GM18511 (cell line): Measurements from ENCODE around the gene LCNL1.

Experiments
- ATAC-seq: cut with Tn5 transposase; IDR thresholded peaks from one replicate; pipeline ENCODE4 v1.9.1; 2021; ENCODE audit warnings: mild to moderate bottlenecking, moderate library complexity; ENCODE audit not compliant: unreplicated experiment

LCNL1 gene

GRCh38 chr9:137009217-137009616 is 26.4 kb downstream of the LCNL1 start:
- ATAC-seq = no peak

DNA sequence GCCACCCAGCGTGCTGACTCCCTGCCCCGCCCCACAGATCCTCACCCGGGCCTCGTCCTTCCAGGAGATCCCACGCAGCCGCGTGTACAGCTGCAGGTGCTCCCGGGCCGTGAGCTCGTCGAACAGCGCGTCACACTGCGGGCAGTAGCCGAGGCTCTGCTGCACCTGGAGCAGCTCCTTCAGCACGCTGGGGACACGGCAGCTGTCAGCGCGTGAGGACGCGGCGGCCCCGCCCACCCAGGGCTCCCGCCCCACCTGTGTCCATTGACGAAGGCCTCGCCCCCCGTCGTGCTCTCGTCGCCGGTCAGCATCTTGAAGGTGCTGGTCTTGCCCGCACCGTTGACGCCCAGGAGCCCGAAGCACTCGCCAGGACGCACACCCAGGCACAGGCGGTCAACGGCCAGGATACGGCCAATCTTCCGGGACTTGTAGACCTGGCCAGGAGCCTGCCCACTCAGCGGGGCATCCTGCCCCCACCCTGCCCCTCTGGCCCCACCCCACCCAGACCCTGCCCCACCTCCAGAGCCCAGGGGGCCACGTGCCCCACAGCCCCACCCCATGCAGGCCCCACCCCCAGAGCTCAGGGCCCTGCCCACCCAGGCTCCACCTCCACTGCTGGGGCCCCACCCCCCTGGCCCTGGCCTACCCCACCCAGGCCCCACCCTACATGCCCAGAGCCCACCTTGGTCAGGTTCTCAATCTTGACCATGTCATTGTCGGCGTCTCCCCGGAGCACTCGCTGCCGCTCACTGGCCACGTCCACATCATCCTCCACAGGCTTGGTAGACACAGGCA is 27.3 kb downstream of the LCNL1 start:
- no peak for ATAC-seq

GRCh38 chr9:137011156-137011555 is 28.4 kb downstream of the LCNL1 start:
- no peak for ATAC-seq

DNA sequence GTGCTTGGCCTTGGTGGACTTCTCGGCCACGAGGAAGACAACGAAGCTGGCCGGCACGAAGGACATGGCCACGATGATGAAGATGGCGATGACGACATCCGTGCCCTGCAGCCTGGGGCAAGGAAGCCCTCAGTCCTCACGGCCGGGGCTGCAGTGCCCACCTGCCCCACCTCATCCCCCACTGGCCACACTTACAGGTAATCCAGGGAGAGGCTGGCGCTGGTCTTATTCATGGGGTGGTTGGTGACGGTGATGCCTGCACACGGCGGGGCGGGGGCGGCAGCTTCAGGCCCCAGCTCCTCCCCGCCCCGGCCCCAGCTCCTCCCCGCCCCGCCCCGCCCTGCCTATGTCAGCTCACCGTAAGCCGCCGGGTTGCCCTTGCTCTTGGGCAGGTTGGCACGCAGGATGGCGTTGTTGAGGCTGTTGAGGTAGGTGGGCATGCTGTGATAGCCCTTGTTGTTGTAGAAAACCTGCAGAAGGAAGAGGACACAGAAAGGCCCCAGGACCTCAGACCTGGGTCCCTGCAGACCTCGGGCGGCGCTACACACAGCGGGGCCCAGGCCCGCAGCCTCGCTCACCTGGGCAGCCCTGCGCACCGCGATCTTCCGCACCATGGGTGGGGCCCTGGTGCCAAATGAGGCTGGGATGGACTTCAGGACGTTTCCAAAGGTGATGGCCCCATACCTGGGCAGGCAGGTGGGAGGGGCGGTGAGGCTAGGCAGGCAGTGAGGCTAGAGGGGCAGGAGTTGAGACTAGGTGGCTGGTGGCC is 29.3 kb downstream of the LCNL1 start:
- ATAC-seq = no peak

- no peak for ATAC-seq
Measured at GRCh38 chr9:137012694-137013570, 30.1 kb downstream of the LCNL1 start.

DNA sequence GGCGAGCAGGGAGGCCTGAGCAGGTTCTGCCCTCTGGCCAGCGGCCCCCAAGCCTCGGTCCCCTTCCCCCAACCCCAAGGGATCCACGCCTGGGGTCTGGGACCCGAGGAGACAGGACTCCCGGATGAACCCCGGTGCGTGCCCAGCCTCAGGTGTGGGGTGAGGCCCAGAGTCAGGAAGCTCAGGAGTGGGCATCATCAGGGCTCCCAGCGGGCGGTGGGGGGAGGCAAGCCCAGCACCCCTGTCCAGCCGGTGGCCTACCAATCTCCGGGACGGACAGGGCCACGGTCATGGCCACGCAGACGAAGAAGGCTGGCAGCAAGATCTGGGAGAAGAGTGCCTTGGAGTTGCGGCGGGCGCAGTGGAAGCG is 30.8 kb downstream of the LCNL1 start:
- ATAC-seq = no peak

GRCh38 chr9:137014166-137014565 is 31.4 kb downstream of the LCNL1 start:
- ATAC-seq = no peak

DNA sequence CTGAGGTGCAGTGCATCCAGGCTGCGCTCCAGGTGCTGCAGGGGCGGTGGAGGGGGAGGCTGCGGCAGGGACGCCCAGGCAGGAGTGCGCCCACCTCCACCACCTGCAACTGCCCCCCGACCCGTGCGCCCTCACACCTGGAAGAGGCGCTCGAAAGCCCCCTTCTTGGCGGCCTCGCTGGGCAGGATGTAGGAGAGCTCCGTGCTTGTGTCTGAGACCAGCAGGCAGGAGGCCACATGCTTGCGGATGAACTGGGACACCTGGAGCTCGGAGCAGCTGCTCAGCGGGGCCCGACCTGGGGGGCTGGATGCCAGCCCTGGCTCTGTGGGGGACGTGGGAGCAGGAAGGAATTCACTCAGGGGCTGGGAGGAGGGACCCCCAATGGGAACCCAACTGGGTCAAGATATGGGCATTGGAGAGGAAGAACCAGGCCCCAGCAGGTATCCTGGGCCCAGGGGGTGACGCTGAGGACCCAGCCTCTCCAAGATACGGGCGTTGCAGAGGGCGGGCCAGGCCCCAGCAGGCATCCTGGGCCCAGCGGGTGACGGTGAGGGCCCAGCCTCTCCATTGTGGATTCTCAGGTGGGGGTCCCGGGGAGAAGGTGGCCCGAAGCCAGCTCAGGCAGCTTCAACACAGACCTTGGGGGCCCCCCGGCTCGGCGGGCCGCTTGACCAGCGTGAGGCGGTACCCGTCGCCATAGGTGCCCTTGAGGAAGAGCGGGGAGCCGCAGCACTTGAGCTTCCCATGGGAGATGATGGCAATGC is 32.2 kb downstream of the LCNL1 start:
- no peak for ATAC-seq

DNA sequence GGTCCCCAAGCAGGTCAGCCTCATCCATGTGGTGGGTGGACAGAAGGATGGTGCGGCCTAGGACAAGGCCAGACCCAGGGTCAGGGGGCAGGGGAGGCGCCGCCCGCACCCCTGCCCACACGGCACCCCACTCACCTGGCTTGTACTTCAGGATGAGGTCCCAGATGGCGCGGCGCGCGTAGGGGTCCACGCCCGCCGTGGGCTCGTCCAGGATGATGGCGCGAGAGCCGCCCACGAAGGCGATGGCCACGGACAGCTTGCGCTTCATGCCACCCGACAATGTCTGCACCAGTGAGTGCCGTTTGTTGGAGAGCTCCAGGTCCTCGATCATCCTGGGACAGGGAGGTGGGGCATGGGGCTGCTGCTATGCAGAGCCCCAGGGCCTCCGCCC is 32.7 kb downstream of the LCNL1 start:
- ATAC-seq = no peak

DNA sequence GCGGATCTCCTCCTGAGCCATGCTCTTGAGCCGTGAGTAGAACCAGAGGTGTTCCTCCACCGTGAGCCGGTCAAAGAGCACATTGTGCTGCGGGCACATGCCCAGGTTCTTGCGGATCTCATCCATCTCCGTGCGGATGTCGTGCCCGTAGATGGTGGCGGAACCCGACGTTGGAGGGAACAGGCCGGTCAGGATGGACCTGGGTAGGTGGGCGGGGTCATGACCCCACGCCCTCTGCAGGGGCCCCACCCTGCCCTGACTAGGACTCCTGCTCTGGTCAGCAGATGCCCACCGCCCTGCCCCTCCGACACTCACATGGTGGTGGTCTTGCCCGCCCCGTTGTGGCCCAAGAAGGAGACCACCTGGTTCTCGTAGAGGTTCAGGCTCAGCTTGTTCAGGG is 33.2 kb downstream of the LCNL1 start:
- no peak for ATAC-seq

GRCh38 chr9:137016436-137016835 is 33.6 kb downstream of the LCNL1 start:
- no peak for ATAC-seq

GRCh38 chr9:137017071-137017470 is 34.3 kb downstream of the LCNL1 start:
- ATAC-seq = no peak

DNA sequence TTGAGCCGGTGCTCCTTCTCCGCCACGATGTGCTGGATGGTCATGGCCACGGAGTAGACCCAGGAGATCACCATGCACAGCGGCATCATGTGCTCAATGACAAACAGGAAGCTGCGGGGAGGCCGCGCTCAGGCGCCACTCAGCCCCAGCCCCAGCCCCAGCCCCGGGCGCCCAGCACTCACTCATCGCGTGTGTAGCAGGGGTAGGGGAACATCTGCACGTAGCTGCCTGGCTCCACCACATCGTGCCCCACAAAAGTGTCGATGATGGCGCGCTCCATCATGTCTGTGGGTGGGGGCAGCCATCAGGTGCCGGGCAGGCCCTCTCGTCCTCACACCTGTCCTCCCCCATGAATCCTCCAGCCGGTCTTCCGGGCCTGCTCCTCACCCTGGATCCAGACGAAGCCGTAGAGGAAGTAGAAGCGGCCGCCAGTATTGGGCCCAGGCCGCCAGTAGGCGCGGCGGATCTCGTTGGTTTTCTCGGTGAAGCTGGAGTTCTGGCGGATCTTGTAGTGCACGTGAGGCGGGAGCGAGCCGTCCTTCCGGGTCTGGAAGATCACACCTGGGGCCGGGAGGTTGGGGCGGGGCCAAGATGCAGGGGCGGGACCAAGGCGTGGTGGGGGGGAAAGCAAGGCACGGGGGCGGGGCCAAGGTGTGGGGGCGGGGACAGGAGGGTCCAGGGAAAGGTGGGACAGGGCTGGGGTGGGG is 35.2 kb downstream of the LCNL1 start:
- ATAC-seq = no peak

DNA sequence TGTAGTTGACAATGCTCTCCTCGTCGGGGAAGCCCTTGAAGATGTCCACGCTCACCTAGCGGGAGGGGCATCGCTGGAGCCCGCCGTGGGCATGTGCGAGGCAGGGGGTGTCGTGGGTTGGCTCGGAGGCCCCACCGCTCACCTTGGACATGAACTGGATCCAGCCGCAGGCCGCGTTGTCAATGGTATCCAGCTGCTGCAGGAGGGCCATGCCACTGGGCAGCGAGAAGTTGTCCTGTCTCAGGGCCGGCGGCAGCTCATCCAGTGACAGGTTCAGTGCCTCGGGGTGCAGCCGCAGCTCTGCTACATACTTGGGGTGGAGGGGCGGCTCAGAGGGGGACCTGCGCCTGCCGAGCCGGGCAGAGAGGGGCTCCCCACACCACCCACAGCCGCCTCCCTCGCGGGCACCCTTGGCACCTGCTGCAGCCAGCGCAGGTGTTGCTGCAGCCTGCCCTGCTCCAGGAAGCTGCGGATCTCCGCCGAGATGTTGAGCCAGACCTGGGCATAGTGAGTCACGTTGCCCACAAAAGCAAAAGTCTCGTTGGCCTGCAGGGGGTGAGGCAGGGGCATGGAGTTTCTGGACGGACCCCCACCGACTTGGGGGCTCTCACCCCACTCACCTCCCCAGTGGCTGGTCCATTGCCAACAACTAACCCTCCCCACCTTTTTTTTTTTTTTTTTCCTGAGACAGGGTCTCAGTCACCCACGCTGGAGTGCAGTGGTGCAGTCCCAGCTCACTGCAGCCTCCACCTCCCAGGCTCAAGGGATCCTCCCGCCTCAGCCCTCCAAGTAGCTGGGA is 36.2 kb downstream of the LCNL1 start:
- no peak for ATAC-seq

- no peak for ATAC-seq
Measured at GRCh38 chr9:137019891-137020683, 37.3 kb downstream of the LCNL1 start.

- no peak for ATAC-seq
Measured at GRCh38 chr9:137020771-137021567, 38.2 kb downstream of the LCNL1 start.

GRCh38 chr9:137021568-137021978 is 38.8 kb downstream of the LCNL1 start:
- no peak for ATAC-seq
